K562 (cell line): ENCODE data around the gene MCC.

Experiments
- ARHGAP35 ChIP-seq: fragments of 450-650 bp; IDR thresholded peaks from 2 replicates; pipeline ENCODE4 v1.6.1; 2018; ENCODE audit not compliant: partially characterized antibody
- NR2C2 ChIP-seq, 2 experiments: fragments of 200-800 bp in 1 of 2; sonication (Bioruptor generic) in 1 of 2; sonication (generic) in 1 of 2; formaldehyde crosslinking in 1 of 2; IDR thresholded peaks; 2 replicates each; pipeline versions ENCODE4 v1.6.1 to v1.8.0; 2016 to 2022; ENCODE audit warnings: mild to moderate bottlenecking in 1 of 2, missing compliant biosample characterization in 1 of 2, missing genetic modification characterization in 1 of 2, missing genetic modification reagents in 1 of 2
- ZBTB12 ChIP-seq: fragments of 250-450 bp; sonication (Bioruptor Pico); IDR thresholded peaks from 2 replicates; pipeline ENCODE4 v1.4.0; 2020
- ZFP36 ChIP-seq: fragments of 150-350 bp; IDR thresholded peaks from 2 replicates; pipeline ENCODE4 v1.6.1; 2018; ENCODE audit warnings: low read length, low read depth; ENCODE audit not compliant: partially characterized antibody

- TF ChIP-seq ZBTB12 (no peak), NR2C2 (CRISPR knock-in tag; IDR thresholded peaks at IDR 0.05) (no peak), NR2C2 (tag; IDR thresholded peaks at IDR 0.05) (no peak), ZFP36 (no peak), ARHGAP35 (no peak)
Observed at GRCh38 chr5:113378514-113378913, 109.7 kb downstream of the MCC start.
